G401 (cell line): ENCODE results near the gene UBE4B. TPM values are rescaled to one million over a fixed set of nuclear protein-coding genes. Genes with fewer than 3 reads are reported as not detected.
"Not testable (repeated sequence)": the region's sequence is repeated elsewhere in the genome, so short reads cannot be mapped to it uniquely, and the experiment has no call there.

ENCODE experiments used
- DNase-seq: peaks from one replicate; pipeline ENCODE4 v3.0.0-alpha.2; 2015; ENCODE audit warnings: low spot score
- in situ Hi-C: cut with HindIII; loops from 2 replicates; pipeline ENCODE4 v1.10.0; 2016; ENCODE audit warnings: low sequenced_read_pairs, mixed read lengths
- total RNA-seq: library from RNA; depleted of rRNA; stranded (reverse); fragments of >200 nt; shearing (Covaris generic); gene quantifications from 2 replicates; pipeline ENCODE4 v1.2.3, GENCODE V29; 2014

UBE4B gene
- total RNA-seq, 1 experiment from 2014 or later: 101 TPM

DNA sequence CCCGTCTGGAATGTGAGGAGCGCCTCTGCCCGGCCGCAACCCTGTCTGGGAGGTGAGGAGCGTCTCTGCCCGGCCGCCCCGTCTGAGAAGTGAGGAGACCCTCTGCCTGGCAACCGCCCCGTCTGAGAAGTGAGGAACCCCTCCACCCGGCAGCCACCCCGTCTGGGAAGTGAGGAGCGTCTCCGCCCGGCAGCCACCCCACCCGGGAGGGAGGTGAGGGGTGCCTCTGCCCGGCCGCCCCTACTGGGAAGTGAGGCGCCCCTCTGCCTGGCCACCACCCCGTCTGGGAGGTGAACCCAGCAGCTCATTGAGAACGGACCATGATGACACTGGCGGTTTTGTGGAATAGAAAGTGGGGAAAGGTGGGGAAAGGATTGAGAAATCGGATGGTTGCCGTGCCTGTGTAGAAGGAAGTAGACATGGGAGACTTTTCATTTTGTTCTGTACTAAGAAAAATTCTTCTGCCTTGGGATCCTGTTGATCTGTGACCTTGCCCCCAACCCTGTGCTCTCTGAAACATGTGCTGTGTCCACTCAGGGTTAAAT is 3.7 kb upstream of the UBE4B start:
- in situ Hi-C loops, DNase-seq: not testable (repeated sequence)

- DNase-seq: no peak
- in situ Hi-C loops: no loop called here
Measured at GRCh38 chr1:10031461-10031860, 1.3 kb upstream of the UBE4B start.

GRCh38 chr1:10033359-10033845 is 644 bp downstream of the UBE4B start:
- DNase-seq: peak; percentile 59
- in situ Hi-C loops: no loop called here

- DNase-seq: no peak
- in situ Hi-C loops: no loop called here
Measured at GRCh38 chr1:10042746-10043145, 10.0 kb downstream of the UBE4B start.

GRCh38 chr1:10045480-10046355 is 13.0 kb downstream of the UBE4B start:
- DNase-seq: peak; percentile 97
- in situ Hi-C loops: no loop called here

DNA sequence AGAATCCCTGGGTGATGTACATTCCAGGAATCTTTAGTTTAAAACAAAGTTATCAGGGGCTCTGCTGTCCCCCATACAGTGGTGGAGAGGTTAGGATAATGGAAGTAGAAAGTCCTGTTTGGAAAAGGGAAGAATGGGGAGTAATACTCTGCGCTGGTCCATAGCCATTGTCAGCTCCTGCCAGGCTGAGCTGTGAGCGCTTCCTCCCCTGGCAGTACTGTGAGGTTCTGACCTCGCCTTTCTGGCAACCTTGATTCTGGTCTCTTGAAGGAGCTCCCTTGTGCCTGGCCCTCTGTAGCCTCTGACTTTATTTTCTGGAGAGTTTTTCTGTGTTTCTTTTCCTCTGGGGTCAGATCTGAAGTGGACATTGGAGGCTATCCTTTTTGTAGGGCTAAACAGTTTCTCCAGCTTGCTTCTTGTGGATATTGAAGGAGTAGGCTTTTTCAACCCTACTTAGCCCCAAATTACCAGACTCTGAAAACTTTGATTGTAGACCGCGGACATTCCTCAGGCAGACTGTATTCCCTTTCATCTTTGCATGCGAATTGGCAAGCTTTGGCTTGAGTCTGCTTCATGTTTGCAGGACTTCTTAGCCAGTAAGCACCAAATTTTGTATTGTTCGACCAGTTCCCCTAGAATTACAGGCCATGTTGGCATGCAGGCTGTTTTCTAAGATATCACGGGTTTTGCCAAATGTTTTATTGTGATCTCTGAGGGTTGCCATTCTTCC is 13.8 kb downstream of the UBE4B start:
- peak; percentile 83 for DNase-seq
- in situ Hi-C loops: no loop called here

GRCh38 chr1:10048601-10049000 is 15.8 kb downstream of the UBE4B start:
- in situ Hi-C loops: no loop called here
- peak; percentile 86 for DNase-seq

GRCh38 chr1:10050611-10051010 is 17.9 kb downstream of the UBE4B start:
- in situ Hi-C loops: no loop called here
- DNase-seq: peak; percentile 24

DNA sequence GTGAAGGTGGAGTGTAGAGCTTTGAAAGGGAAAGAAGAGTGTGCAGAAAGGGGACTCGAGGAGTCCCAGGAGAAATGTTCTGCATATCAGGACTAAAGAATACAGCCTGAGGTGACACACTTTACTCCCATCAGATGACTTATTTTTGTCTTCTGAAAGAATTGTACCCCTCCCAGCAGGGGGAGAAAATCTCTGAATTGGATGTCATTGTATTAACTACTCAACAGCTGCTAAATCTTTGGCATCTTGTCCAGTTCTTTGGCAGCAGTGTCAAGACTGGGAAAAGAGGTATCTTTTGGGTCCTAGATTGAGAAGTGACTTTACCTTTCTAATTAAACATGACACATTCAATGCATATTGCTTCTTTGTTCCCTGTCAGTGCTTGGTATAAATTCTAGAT is 18.9 kb downstream of the UBE4B start:
- DNase-seq: no peak
- in situ Hi-C loops: no loop called here

- in situ Hi-C loops: no loop called here
- no peak for DNase-seq
Measured at GRCh38 chr1:10052347-10052746, 19.6 kb downstream of the UBE4B start.

- in situ Hi-C loops: no loop called here
- DNase-seq: peak; percentile 38
Measured at GRCh38 chr1:10054465-10054864, 21.7 kb downstream of the UBE4B start.

- in situ Hi-C loops: no loop called here
- no peak for DNase-seq
Measured at GRCh38 chr1:10056599-10056987, 23.8 kb downstream of the UBE4B start.

DNA sequence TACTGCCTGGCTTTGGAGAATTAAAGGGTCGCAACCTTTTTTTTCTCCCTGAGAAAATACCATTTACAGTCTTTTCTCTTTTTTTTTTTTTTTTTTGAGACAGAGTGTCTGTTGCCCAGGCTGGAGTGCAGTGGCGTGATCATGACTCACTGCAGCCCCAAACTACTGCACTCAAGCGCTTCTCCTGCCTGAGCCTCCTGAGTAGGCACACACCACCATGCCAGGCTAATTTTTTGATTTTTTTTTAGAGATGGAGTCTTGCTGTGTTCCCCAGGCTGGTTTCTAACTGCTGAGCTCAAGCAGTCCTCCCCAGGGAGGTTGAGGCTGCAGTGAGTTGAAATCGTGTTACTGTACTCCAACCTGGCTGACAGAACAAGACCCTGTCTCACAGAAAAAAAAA is 24.6 kb downstream of the UBE4B start:
- in situ Hi-C loops: no loop called here
- no peak for DNase-seq

DNA sequence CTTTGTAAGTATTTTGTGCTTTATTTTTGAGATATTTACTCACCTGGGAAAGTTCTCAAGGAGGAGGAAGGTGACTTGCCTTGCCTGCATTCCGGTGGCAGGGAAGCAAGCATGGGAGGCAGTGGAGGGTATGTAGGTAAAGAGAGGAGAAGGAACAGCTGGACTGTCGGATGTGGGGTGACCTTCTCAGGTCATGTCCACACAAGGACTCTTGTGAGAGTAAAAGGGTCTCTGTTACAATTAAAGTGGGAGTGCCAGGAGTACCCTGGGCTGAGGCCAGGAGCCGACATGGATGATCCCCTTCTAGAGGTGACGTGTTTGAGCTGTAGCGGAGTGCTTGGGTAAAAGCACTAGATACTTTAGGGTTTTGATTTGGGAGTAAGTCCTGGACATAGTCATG is 25.0 kb downstream of the UBE4B start:
- no peak for DNase-seq
- in situ Hi-C loops: no loop called here

DNA sequence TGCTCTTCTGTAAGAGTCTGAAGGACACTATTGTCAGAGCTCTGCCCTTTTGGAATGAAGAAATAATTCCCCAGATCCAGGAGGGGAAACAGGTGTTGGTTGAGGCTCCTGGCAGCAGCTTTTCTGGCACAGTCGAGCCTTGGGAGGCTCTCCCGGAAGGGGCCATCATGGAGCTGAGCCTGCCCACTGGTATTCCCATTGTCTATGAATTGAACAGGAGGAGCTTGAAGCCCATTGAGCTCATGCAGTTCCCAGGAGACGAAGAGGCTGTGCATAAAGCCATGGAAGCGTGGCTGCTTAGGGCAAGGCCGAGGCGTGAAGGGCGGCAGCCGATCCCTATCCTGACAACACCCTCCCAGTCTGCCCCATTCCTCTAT is 26.6 kb downstream of the UBE4B start:
- in situ Hi-C loops: no loop called here

GRCh38 chr1:10060311-10061100 is 27.7 kb downstream of the UBE4B start:
- no peak for DNase-seq
- in situ Hi-C loops: no loop called here

More for the DNA sequence above, 26.6 kb downstream of the UBE4B start:
- DNase-seq: peak; percentile 82

DNA sequence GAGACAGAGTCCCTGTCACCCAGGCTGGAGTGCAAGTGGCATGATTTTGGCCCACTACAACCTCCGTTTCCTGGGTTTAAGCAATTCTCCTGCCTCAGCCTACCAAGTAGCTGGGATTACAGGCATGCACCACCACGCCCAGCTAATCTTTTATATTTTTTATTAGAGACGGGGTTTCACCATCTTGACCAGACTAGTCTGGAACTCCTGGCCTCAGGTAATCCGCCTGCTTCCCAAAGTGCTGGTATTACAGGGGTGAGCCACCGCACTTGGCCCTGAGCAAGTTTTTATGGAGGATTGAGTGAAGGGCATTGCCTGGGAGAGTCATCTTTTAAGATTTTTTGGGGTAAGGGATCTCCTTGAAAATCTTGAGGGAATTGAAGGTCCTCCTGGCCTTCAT is 28.5 kb downstream of the UBE4B start:
- DNase-seq: no peak
- in situ Hi-C loops: no loop called here

DNA sequence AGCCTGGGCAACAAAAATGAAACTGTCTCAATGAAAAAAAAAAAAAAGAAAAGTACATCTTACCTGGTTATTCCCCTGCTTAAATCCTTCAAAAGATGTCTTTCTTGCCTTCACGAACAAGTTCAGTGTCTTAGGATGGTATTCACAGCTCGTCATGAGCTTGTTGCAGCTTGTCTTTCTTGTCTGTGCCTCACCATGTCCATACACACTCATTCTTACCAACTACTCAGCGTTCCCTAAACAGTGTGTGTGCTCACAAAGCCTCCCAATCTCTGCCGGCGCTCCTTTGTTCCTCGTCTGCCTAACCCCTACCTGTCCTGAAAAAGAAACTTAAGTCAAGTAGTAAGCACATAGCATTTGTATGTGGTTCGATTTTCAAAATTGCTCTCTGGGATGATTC is 31.1 kb downstream of the UBE4B start:
- in situ Hi-C loops: no loop called here
- no peak for DNase-seq
